ENCODE data around the gene ACTG1.

Gene ACTG1

DNA sequence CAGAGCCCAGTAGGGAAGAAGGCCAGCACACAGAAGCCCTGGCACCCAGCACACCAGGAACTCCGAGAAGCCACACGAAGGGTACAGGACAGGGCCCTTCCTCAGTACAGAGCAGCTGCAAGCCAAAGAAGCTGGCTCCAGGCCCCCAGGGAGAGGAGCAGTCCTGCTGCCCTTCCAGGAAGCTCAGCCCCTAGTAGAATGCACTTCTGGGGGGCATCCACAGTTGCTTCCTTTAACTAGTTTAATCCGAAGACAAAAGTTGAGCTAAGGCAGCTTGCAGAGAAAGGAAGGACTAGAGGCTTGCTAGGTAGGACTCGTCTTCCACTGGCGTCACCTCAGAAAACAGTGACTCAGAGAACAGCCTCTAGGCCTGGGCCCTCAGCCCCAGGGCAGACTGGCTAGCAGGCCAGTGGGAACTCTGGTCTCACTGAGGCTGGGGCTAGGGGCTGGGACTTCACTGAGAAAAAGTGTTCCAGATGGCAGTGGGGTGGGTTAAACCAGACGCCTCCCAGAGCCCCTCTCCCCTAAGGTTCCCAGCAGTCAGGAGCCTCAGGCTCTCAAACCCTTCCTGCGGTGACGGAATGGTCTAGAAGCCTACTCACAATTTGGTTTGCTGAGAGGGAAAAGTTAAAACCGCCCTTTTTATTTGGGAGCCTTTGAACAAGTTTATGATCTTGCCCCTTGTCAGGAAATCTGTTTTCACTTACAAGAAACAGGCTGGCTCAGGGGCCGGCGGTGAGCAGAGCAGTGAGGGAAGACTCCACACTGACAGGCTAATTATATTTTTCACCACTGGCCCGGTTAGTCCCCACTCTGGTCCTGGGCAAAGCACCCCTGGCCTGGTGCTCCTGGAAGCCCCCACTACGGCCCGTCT lies 41.4 kb downstream of the ACTG1 start:
- no peak overlapping the region for H3K4me3 Mint-ChIP-seq
- CTCF ChIA-PET: no interaction called here
- DNase-seq: no peak
- H3K9me3 Mint-ChIP-seq: no peaks in the 10 kb centered on the region
- H3K36me3 Mint-ChIP-seq: no peaks in the 10 kb centered on the region
- H3K4me1 Mint-ChIP-seq: no peaks in the 10 kb centered on the region
- H3K27ac Mint-ChIP-seq: no peak overlapping the region
- peaks cover 12% of the 10 kb centered on the region for H3K27me3 Mint-ChIP-seq

DNA sequence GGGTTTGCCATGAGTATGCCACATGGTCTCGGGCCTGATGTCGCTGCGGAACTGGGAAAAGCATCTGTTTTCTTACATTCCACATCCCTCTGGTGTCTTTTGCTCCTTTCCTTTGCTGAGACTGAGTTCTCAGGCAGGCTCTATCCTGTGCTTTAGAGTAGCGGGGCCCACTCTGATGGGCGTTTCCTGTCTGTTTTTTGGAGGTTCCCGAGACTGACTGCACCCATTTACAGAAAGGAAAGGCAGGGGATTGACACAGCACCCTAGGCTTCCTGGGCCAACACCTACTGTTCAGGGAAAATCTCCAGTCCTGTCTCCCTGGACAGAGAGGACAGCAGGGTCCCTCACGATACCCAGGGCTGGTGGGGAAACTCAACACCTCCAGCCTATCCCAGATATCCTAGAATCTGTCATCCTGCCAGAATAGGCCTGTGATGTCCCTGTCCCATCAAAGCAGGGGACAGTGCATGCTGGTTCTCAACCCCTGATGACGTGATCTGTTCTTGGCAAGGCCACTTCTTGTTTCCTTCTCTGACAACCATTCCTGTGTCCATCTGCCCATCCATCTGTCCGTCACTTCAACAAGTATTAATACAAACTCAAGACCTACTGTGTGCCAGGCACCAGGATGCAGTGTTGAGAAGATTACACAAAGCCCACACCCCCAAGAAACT lies 42.2 kb downstream of the ACTG1 start:
- no peak for DNase-seq
- no peaks in the 10 kb centered on the region for H3K36me3 Mint-ChIP-seq
- peaks cover 4% of the 10 kb centered on the region for H3K27me3 Mint-ChIP-seq
- H3K27ac Mint-ChIP-seq: no peak overlapping the region
- CTCF ChIA-PET: no interaction called here
- H3K4me1 Mint-ChIP-seq: no peaks in the 10 kb centered on the region
- no peaks in the 10 kb centered on the region for H3K9me3 Mint-ChIP-seq
- H3K4me3 Mint-ChIP-seq: no peak overlapping the region

DNA sequence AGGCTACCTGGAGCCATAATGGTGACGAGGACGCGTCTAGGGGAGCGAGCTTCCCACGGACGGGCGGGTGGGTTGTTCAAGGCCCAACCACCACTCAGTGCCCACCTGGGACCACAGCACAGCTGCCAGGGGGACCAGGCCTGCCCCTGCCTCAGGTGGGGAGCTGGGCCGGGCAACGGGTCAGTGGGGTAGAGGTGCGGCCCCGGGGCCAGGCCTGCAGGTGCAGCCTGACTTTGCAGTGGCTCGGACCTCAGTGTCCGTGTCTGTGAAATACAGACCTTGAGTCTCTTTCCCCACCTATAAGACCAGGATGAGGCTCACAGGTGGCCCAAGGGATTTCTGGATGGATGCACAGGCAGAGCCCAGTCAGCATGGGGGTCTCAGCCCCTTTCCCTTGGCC lies 43.3 kb downstream of the ACTG1 start:
- Mint-ChIP-seq H3K36me3 (no peaks in the 10 kb centered on the region), H3K27me3 (peaks cover 4% of the 10 kb centered on the region), H3K4me1 (no peaks in the 10 kb centered on the region), H3K9me3 (no peaks in the 10 kb centered on the region), H3K4me3 (no peak overlapping the region), H3K27ac (no peak overlapping the region)
- CTCF ChIA-PET: no interaction called here
- DNase-seq: no peak

DNA sequence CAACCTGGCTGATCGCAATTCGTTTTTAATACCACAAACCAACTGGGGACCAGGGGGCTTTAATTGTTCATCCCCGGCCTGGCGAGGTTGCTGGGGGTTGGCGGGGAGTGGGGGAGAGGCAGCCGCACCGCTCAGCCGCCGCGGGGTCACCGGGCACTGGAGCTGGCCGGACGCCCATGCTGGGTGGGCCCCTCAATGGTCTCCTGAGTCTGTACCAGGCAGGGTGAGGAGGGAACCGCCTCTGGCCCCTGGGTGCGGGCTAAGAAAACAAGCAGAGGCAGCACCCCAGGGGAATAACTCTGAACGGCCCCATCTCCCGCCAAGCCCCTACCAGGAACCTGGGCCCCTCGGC lies 43.9 kb downstream of the ACTG1 start:
- H3K4me1 Mint-ChIP-seq: no peaks in the 10 kb centered on the region
- CTCF ChIA-PET: no interaction called here
- no peaks in the 10 kb centered on the region for H3K36me3 Mint-ChIP-seq
- H3K4me3 Mint-ChIP-seq: no peak overlapping the region
- H3K27me3 Mint-ChIP-seq: peaks cover under 1% of the 10 kb centered on the region
- H3K27ac Mint-ChIP-seq: no peak overlapping the region
- H3K9me3 Mint-ChIP-seq: no peaks in the 10 kb centered on the region
- DNase-seq: no peak

DNA sequence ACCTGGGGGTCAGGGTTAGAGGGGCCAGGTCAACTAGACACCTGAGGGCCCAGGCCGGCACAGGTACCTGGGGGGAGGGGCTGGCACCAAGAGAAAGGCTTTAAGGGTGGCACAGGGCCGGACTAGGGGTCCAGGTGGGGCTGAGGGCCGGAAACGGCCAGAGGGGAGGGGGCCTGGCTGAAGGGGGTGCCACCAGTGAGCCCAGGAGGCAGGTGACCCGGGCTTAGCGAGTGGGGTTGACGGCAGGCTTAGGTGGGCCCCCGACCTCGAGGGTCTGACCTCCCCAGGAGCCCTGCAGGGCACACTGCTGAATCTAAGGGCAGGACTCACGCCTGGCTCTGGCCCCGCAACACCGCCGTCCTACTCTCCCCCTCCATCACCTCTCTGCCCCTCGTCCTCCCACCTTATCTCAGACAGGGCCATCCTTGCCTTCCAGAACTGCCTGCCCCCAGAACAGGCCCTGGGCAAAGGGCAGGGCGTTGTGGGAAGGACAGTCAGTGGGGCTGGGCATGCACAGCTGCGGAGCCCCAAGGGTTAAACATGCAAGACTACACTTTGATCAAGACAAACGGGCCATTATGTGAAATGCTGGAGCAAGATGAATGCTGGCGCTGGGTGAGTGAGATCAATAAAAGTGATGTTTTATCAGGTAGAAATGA lies 44.4 kb downstream of the ACTG1 start:
- Mint-ChIP-seq H3K4me3 (no peak overlapping the region), H3K9me3 (no peaks in the 10 kb centered on the region), H3K27me3 (no peaks in the 10 kb centered on the region), H3K4me1 (no peaks in the 10 kb centered on the region), H3K27ac (no peak overlapping the region), H3K36me3 (no peaks in the 10 kb centered on the region)
- DNase-seq: no peak
- CTCF ChIA-PET: no interaction called here

DNA sequence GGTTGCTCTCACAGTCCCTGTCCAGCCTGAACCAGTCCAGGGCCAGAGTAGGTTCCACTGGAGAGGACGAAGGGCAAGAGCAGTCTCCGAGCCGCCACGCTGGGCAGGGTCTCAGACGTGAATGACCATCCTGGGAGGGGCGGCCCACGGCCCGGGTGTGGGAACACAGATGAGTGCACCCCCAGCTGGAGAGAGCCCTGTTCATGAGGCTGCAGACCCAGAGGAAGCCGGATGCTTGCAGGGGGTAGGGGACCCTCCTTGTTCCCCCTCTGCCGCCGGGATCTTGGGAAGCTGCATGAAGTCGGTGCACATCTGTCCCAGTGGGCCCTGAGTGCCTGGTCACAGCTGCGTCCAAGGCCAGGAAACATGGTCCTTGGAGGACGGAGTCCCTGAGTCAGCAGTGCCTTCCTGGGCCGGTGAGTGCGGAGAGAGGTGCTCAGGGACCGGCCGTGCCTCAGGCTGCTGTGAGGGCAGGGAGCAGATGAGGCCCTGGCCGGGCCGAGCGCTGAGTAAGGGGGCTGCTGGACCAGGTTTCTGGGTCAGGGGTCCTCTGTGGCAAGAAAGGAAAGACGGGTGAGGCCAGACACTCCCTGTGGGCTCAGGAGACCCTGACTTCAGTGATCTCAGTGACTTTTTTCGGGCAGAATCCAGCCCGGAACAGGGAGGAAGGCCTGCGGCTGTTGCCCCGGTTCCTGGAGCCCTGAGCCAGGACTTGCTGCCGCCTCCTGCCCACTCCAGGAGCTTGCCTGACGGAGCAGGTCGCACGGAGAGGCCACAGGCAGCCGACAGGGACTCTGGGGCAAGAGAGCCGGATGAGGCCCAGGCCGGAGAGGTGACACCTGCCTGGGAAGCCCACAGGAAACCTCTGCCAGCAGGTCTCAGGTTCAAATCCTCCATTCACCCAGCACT lies 45.8 kb downstream of the ACTG1 start:
- Mint-ChIP-seq H3K4me3 (no peak overlapping the region), H3K9me3 (no peaks in the 10 kb centered on the region), H3K4me1 (no peaks in the 10 kb centered on the region), H3K27me3 (no peaks in the 10 kb centered on the region), H3K36me3 (no peaks in the 10 kb centered on the region), H3K27ac (no peak overlapping the region)
- CTCF ChIA-PET: no interaction called here
- DNase-seq: no peak

DNA sequence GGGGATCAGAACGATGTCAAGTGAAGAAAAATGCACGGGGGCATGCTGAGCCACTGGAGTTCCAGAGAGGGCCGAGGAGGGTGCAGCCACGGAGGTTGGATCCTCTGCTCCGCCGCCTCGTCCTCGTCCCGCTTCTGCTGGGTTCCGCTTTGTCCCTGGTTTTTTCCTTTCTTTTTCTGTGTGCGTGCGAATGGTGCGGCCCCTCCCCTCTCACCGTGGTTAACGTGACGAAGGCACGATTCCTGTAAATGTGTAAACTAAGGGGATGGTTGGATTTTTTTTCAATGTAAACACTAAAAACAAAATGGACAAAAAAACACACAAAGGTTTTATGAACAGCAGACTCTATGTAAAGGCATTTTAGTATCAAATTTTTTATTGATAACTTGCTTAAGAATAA lies 46.7 kb downstream of the ACTG1 start:
- no peak overlapping the region for H3K27ac Mint-ChIP-seq
- no peaks in the 10 kb centered on the region for H3K36me3 Mint-ChIP-seq
- H3K27me3 Mint-ChIP-seq: no peaks in the 10 kb centered on the region
- no peak for DNase-seq
- H3K9me3 Mint-ChIP-seq: no peaks in the 10 kb centered on the region
- CTCF ChIA-PET: no interaction called here
- no peak overlapping the region for H3K4me3 Mint-ChIP-seq
- H3K4me1 Mint-ChIP-seq: no peaks in the 10 kb centered on the region

DNA sequence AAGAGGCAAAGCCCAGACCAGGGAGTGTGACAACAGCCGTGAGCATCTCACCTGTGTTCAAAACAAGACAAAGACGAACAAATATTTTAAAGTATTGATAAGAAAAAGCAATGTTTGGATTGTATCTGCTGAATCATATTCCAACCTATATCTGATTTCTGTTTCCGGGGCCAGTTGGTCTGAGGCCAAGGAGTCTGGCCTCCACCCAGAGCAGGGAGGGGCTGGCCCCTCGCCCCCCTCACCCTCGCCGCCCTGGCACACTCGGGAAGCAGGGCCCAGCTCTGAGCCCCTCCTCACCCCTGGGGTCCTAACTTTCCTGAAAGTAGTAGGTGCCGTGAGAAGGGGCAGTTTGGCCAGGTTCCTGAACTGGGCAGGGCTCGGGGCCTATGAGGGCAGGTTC lies 48.0 kb downstream of the ACTG1 start:
- CTCF ChIA-PET: no interaction called here
- no peaks in the 10 kb centered on the region for H3K27me3 Mint-ChIP-seq
- no peaks in the 10 kb centered on the region for H3K4me1 Mint-ChIP-seq
- no peak overlapping the region for H3K27ac Mint-ChIP-seq
- no peak overlapping the region for H3K4me3 Mint-ChIP-seq
- H3K36me3 Mint-ChIP-seq: no peaks in the 10 kb centered on the region
- no peak for DNase-seq
- no peaks in the 10 kb centered on the region for H3K9me3 Mint-ChIP-seq

DNA sequence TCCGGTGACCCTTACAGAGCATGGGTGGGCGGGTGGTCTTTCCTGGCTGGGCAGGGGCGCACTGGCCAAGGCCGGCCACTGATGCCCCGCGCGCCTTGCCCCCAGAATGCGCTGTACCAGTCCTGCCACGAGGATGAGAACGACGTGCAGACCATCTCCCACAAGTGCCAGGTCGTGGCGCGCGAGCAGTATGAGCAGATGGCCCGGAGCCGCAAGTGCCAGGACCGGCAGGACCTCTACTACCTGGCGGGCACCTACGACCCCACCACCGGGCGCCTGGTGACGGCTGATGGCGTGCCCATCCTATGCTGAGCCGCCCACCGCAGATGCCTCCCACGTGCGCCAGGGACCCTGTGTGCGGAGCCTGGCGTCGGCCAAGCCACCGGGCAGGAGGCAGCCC lies 49.1 kb downstream of the ACTG1 start:
- no peak for DNase-seq
- no peaks in the 10 kb centered on the region for H3K27me3 Mint-ChIP-seq
- H3K27ac Mint-ChIP-seq: no peak overlapping the region
- H3K4me3 Mint-ChIP-seq: no peak overlapping the region
- CTCF ChIA-PET: no interaction called here
- no peaks in the 10 kb centered on the region for H3K36me3 Mint-ChIP-seq
- H3K9me3 Mint-ChIP-seq: no peaks in the 10 kb centered on the region
- H3K4me1 Mint-ChIP-seq: no peaks in the 10 kb centered on the region

DNA sequence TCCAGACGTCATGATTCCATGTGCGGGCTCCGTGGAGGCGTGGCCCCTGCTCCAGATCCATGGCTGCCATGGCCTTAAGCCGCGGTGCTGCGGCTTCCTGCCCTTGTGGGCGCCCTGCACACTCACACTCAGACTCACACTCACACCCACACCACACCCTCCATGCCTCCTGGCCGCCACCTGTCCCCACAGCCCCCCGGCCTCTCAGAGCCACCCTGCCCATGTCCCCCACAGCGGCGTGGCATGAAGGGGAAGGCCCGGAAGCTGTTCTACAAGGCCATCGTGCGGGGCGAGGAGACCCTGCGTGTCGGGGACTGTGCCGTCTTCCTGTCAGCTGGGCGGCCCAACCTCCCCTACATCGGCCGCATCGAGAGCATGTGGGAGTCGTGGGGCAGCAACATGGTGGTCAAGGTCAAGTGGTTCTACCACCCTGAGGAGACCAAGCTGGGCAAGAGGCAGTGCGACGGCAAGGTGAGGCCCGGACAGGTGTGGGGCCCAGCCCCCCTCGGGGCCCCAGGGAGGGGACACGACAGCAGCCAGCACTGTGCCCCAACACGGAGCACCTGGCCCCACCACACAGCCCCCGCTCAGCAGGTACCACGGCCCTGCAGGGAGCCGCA lies 50.0 kb downstream of the ACTG1 start:
- no peaks in the 10 kb centered on the region for H3K9me3 Mint-ChIP-seq
- no peak overlapping the region for H3K4me3 Mint-ChIP-seq
- H3K27me3 Mint-ChIP-seq: no peaks in the 10 kb centered on the region
- CTCF ChIA-PET: no interaction called here
- no peak overlapping the region for H3K27ac Mint-ChIP-seq
- H3K36me3 Mint-ChIP-seq: no peaks in the 10 kb centered on the region
- DNase-seq: no peak
- H3K4me1 Mint-ChIP-seq: no peaks in the 10 kb centered on the region

DNA sequence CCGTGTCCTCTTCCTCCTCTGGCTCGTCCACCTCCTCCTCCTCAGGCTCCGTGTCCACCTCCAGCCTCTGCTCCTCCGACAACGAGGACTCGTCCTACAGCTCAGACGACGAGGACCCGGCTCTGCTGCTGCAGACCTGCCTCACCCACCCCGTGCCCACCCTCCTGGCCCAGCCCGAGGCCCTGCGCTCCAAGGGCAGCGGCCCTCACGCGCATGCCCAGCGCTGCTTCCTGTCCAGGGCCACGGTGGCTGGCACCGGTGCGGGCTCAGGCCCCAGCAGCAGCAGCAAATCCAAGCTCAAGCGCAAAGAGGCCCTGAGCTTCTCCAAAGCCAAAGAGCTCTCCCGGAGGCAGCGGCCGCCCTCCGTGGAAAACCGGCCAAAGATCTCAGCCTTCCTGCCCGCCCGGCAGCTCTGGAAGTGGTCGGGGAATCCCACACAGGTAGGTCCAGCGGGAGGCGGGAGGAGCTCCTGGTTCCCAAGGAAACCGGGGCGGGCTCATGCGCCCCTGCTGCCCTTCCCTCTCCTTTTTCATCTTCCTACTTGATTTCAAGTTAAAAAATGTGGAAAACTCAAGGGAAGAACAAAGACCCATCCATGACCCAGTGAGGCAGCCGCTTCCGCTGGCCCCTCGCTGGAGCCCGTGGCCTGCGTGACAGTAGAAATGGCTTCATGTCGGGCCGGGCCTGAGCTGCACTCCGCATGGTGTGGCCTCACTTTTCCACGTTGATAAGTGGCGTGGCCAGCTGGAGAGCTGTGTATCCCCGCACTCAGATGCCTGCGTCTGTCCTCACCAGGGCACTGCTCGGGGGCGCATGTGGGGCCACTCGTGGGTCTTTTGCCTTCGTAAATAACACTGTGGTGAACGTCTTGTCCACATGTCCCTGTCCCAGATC lies 50.7 kb downstream of the ACTG1 start:
- CTCF ChIA-PET: no interaction called here
- Mint-ChIP-seq H3K36me3 (no peaks in the 10 kb centered on the region), H3K9me3 (no peaks in the 10 kb centered on the region), H3K27ac (no peak overlapping the region), H3K27me3 (no peaks in the 10 kb centered on the region), H3K4me1 (no peaks in the 10 kb centered on the region), H3K4me3 (no peak overlapping the region)
- DNase-seq: no peak

DNA sequence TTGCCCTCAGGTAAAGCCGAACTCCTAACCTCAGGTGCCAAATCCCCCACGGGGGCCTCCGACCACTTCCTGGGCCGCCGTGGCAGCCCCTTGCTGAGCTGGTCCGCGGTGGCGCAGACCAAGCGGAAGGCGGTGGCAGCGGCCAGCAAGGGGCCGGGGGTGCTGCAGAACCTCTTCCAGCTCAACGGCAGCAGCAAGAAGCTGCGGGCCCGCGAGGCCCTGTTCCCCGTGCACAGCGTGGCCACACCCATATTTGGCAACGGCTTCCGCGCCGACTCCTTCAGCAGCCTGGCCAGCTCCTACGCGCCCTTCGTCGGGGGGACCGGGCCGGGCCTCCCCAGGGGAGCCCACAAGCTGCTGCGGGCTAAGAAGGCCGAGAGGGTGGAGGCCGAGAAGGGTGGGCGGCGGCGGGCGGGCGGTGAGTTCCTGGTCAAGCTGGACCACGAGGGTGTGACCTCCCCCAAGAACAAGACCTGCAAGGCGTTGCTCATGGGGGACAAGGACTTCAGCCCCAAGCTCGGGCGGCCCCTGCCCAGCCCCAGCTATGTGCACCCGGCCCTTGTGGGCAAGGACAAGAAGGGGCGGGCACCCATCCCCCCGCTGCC lies 51.6 kb downstream of the ACTG1 start:
- CTCF ChIA-PET: no interaction called here
- Mint-ChIP-seq H3K4me1 (no peaks in the 10 kb centered on the region), H3K36me3 (no peaks in the 10 kb centered on the region), H3K27ac (no peak overlapping the region), H3K9me3 (no peaks in the 10 kb centered on the region), H3K4me3 (no peak overlapping the region), H3K27me3 (peaks cover 2% of the 10 kb centered on the region)
- DNase-seq: no peak
